ENCODE measurements around the gene ZSCAN30. TPM values are rescaled to one million over a fixed set of nuclear protein-coding genes. Genes with fewer than 3 reads are reported as not detected.

The ZSCAN30 gene
- total RNA-seq, 1 donor from 2014 or later: 10.0 TPM

GRCh38 chr18:35205199-35205712 is 84.8 kb downstream of the ZSCAN30 start:
- no peak for DNase-seq (ENCODE audit: low read depth)
- H3K27me3 ChIP-seq (ENCODE audit: control insufficient read depth, insufficient read depth, low read length): no peaks in the 10 kb centered on the region
- FAIRE-seq: no peak
- TF ChIP-seq CTCF (IDR thresholded peaks at IDR 0.05; ENCODE audit: insufficient read depth, low read length, severe bottlenecking): no peak
- no peak overlapping the region for H3K4me3 ChIP-seq (ENCODE audit: low read depth, low read length)
- H3K36me3 ChIP-seq (ENCODE audit: control insufficient read depth, insufficient read depth, low read length): no peaks in the 10 kb centered on the region

- TF ChIP-seq CTCF (IDR thresholded peaks at IDR 0.05; ENCODE audit: insufficient read depth, low read length, severe bottlenecking): no peak
- H3K27me3 ChIP-seq (ENCODE audit: control insufficient read depth, insufficient read depth, low read length): no peaks in the 10 kb centered on the region
- H3K36me3 ChIP-seq (ENCODE audit: control insufficient read depth, insufficient read depth, low read length): no peaks in the 10 kb centered on the region
- DNase-seq (ENCODE audit: low read depth) (no peak), FAIRE-seq (no peak)
- H3K4me3 ChIP-seq (ENCODE audit: low read depth, low read length): no peak overlapping the region
These were observed 87.0 kb downstream of the ZSCAN30 start for GRCh38 chr18:35203067-35203466.

- FAIRE-seq (no peak), DNase-seq (ENCODE audit: low read depth) (no peak)
- Histone ChIP-seq H3K36me3 (ENCODE audit: control insufficient read depth, insufficient read depth, low read length) (no peaks in the 10 kb centered on the region), H3K27me3 (ENCODE audit: control insufficient read depth, insufficient read depth, low read length) (no peaks in the 10 kb centered on the region), H3K4me3 (ENCODE audit: low read depth, low read length) (no peak overlapping the region)
- no peak for TF ChIP-seq CTCF (IDR thresholded peaks at IDR 0.05; ENCODE audit: insufficient read depth, low read length, severe bottlenecking)
These were observed 88.6 kb downstream of the ZSCAN30 start for GRCh38 chr18:35201256-35201931.

Other genes starting within 250 kb of the ZSCAN30 start
- 0.38 and 0.79 TPM in 2 replicates for gene MAPRE2, start 248.8 kb downstream of the ZSCAN30 start, total RNA-seq
- gene ZNF397, start 49.2 kb downstream of the ZSCAN30 start, total RNA-seq: 12.4 and 15.0 TPM in 2 replicates
- 28.5 and 32.9 TPM in 2 replicates for gene ZNF24, start 54.2 kb upstream of the ZSCAN30 start, total RNA-seq
- gene ZNF396, start 87.1 kb upstream of the ZSCAN30 start, total RNA-seq: 0.79 and 2.6 TPM in 2 replicates
- gene INO80C, start 207.7 kb upstream of the ZSCAN30 start, total RNA-seq: 5.3 and 9.5 TPM in 2 replicates